ENCODE data around the gene BACE2. TPM values are rescaled to one million over a fixed set of nuclear protein-coding genes. Genes with fewer than 3 reads are reported as not detected.

The BACE2 gene
- total and polyA plus RNA-seq, 2 of the 4 experiments (the other 2 are of a cell fraction): 17.0 to 35.5 TPM

DNA sequence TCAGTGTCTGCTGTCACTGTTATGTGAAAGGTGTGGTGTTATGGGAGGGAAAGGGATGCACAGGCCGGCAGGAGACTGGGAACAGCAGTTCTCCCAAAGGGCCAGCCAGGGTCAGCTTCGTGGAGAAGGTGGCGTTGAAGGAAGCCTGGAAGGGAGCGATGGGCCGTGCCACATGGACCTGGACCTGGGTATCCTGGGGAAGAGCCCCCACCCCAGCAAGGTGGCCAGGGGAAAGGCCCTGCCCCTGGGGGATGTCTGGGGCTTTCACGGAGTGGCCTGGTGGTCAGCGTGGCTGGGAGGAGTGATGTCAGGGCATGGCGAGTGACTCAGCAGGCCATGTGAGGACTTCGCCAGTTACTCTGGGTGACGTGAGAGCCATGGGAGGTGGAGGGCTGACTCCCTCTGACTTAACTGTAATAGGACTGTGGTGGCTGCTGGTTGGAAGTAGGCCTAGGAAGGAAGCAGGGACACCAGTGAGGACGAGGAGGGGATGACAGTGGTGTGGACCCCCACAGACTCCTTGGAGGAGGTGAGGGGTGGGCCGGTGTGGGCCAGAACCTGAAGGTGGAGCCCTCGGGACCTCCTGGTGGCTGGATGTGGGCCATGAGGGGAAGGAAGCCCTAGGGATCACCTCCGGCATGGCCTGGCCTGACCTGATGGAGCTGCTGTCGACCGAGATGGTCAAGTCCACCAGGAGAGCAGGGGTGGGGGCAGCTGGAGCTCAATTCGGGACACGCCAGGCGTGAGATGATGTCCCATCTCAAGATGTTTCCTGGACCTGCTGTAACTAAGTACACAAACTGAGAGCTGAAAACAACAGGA lies 54.5 kb downstream of the BACE2 start:
- H3K79me1 ChIP-seq (ENCODE audit: low read depth in 1 of 2, low read length in 2 of 2): no peaks in the 10 kb centered on the region
- DNase-seq (no peak), ATAC-seq (ENCODE audit: low read depth) (no peak)
- POLR2A ChIA-PET (ENCODE audit: unreplicated experiment): no interaction called here
- no peak overlapping the region for H4K5ac ChIP-seq (ENCODE audit: low read depth, low read length)
- dilution Hi-C loops (cut with HindIII; ENCODE audit: low sequenced_read_pairs, unreplicated experiment) (no loop called here), intact Hi-C loops (cut with micrococcal nuclease) (no loop called here), in situ Hi-C loops (cut with MboI; ENCODE audit: low sequenced_read_pairs) (no loop called here)
- no peak overlapping the region for H2AFZ ChIP-seq (replicated peaks; ENCODE audit: low read length, poor library complexity)
- H2BK15ac ChIP-seq (ENCODE audit: low read depth, low read length): no peak overlapping the region
- H4K8ac ChIP-seq (ENCODE audit: low read depth in 2 of 2, low read length in 2 of 2): no peak overlapping the region
- WGBS, 2 experiments (ENCODE audit: extremely low coverage in 2 of 2, insufficient read length in 1 of 2): 93% methylated on average over 9 of the region's 19 CpGs; no CpG with 5 or more reads in 1 of the 2 experiments
- H2AK5ac ChIP-seq (ENCODE audit: low read depth, low read length): no peak overlapping the region
- H4K20me1 ChIP-seq (ENCODE audit: insufficient read depth, low read length): no peaks in the 10 kb centered on the region
- CTCF ChIA-PET: no interaction called here
- peaks cover 2% of the 10 kb centered on the region; the same call in 1 of the 2 replicates for H3K9me1 ChIP-seq (ENCODE audit: insufficient read depth, low read length)
- H3K4me3 ChIP-seq (ENCODE audit: insufficient read depth, low read depth, low read length): no peak overlapping the region
- TF ChIP-seq, protein P1, sequence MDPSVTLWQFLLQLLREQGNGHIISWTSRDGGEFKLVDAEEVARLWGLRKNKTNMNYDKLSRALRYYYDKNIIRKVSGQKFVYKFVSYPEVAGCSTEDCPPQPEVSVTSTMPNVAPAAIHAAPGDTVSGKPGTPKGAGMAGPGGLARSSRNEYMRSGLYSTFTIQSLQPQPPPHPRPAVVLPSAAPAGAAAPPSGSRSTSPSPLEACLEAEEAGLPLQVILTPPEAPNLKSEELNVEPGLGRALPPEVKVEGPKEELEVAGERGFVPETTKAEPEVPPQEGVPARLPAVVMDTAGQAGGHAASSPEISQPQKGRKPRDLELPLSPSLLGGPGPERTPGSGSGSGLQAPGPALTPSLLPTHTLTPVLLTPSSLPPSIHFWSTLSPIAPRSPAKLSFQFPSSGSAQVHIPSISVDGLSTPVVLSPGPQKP (IDR thresholded peaks at IDR 0.05; ENCODE audit: borderline replicate concordance, low read depth, low read length): no peak
- no peak overlapping the region for H3K4me2 ChIP-seq (ENCODE audit: low read depth, low read length)
- H2AK9ac ChIP-seq (replicated peaks; ENCODE audit: low read depth, low read length, poor library complexity): peak overlapping the region; percentile 13
- H2BK120ac ChIP-seq (ENCODE audit: low read depth, low read length): no peak overlapping the region
- H3K27ac ChIP-seq (ENCODE audit: insufficient read depth, low read length): no peak overlapping the region
- no peak overlapping the region for H4K91ac ChIP-seq (ENCODE audit: insufficient read depth, low read depth, low read length)
- H3K56ac ChIP-seq (ENCODE audit: extremely low read depth, insufficient read depth, low read length): no peak overlapping the region
- no peak overlapping the region for H3K14ac ChIP-seq (replicated peaks; ENCODE audit: low read depth, low read length)
- no peak overlapping the region for H2BK20ac ChIP-seq (ENCODE audit: low read depth, low read length)
- no peak overlapping the region for H3K18ac ChIP-seq (ENCODE audit: low read depth, low read length)
- H3K4me1 ChIP-seq (ENCODE audit: control insufficient read depth, insufficient read depth, low read length): peaks cover 7% of the 10 kb centered on the region
- no peaks in the 10 kb centered on the region for H3K9me3 ChIP-seq (ENCODE audit: control insufficient read depth, insufficient read depth, low read length)
- no TSS peak for BruUV-seq (replicated peaks)
- no peak overlapping the region for H3K9ac ChIP-seq (ENCODE audit: low read depth, low read length)
- H3K23ac ChIP-seq (ENCODE audit: low read depth, low read length): no peak overlapping the region
- no peaks in the 10 kb centered on the region for H3K36me3 ChIP-seq (ENCODE audit: control insufficient read depth, insufficient read depth, low read length)
- no peak overlapping the region for H2BK5ac ChIP-seq (ENCODE audit: low read depth, low read length, poor library complexity, severe bottlenecking)
- H3K27me3 ChIP-seq (ENCODE audit: control insufficient read depth, insufficient read depth, low read length): no peaks in the 10 kb centered on the region
- H3K4ac ChIP-seq (ENCODE audit: low read depth, low read length): no peak overlapping the region

Data from IMR-90 (cell line).